CD8-positive, alpha-beta memory T cell (primary cell): Measurements from ENCODE around the gene UQCR11. TPM values are rescaled to one million over a fixed set of nuclear protein-coding genes. Genes with fewer than 3 reads are reported as not detected.

Experiments used
- CTCF ChIA-PET: fragments of 350-600 bp; sonication (Branson Sonifier 250); formaldehyde crosslinking; loops from one replicate; lab custom pipeline; 2021; ENCODE audit warnings: antibody characterized with exemption; lab: Charles Lee
- POLR2A ChIA-PET: fragments of 350-600 bp; sonication (Branson Sonifier 250); formaldehyde crosslinking; loops from one replicate; lab custom pipeline; 2021; ENCODE audit warnings: antibody characterized with exemption; lab: Charles Lee
- DNase-seq, 5 donors: peaks; one replicate each; pipeline versions ENCODE4 v3.0.0 to v3.0.0-alpha.2; 2020 to 2022; ENCODE audit warnings: mixed read lengths in 1 of 5
- H3K27ac ChIP-seq: one replicate; pipeline ENCODE4 v1.7.0; 2013; ENCODE audit warnings: low read depth, mild to moderate bottlenecking, low read length, moderate library complexity
- H3K27me3 ChIP-seq: 2 replicates; pipeline ENCODE4 v1.7.0; 2013; ENCODE audit warnings: low read length, mild to moderate bottlenecking; ENCODE audit not compliant: insufficient read depth, poor library complexity, severe bottlenecking
- H3K36me3 ChIP-seq: 2 replicates; pipeline ENCODE4 v1.7.0; 2013; ENCODE audit warnings: mild to moderate bottlenecking, low read length, moderate library complexity; ENCODE audit not compliant: insufficient read depth
- H3K4me1 ChIP-seq: 2 replicates; pipeline ENCODE4 v1.7.0; 2013; ENCODE audit warnings: mild to moderate bottlenecking, low read length, moderate library complexity; ENCODE audit not compliant: insufficient read depth
- H3K4me3 ChIP-seq: 2 replicates; pipeline ENCODE4 v1.7.0; 2013; ENCODE audit warnings: mild to moderate bottlenecking, low read length
- H3K9me3 ChIP-seq: 2 replicates; pipeline ENCODE4 v1.7.0; 2013; ENCODE audit warnings: mild to moderate bottlenecking, low read length
- H3K27ac Mint-ChIP-seq, 8 donors: one replicate each; pipeline ENCODE4 v1.8.0; 2020 to 2021; ENCODE audit warnings: mixed read lengths in 8 of 8, mild to moderate bottlenecking in 6 of 8, inconsistent platforms in 3 of 8, moderate library complexity in 3 of 8
- H3K27me3 Mint-ChIP-seq, 2 donors: one replicate each; pipeline ENCODE4 v1.8.0; 2020 to 2021; ENCODE audit warnings: mixed read lengths in 2 of 2, mild to moderate bottlenecking in 1 of 2, moderate library complexity in 1 of 2
- H3K36me3 Mint-ChIP-seq, 3 donors: one replicate each; pipeline ENCODE4 v1.8.0; 2020 to 2021; ENCODE audit warnings: mixed read lengths in 3 of 3, inconsistent platforms in 1 of 3, mild to moderate bottlenecking in 1 of 3
- H3K4me1 Mint-ChIP-seq, 3 donors: one replicate each; pipeline ENCODE4 v1.8.0; 2020 to 2021; ENCODE audit warnings: mixed read lengths in 3 of 3, inconsistent platforms in 1 of 3, mild to moderate bottlenecking in 1 of 3
- H3K4me3 Mint-ChIP-seq, 7 donors: one replicate each; pipeline ENCODE4 v1.8.0; 2020 to 2021; ENCODE audit warnings: mixed read lengths in 7 of 7, mild to moderate bottlenecking in 6 of 7, moderate library complexity in 4 of 7, inconsistent platforms in 2 of 7
- H3K9me3 Mint-ChIP-seq, 5 donors: one replicate each; pipeline ENCODE4 v1.8.0; 2020 to 2022; ENCODE audit warnings: mixed read lengths in 5 of 5, mild to moderate bottlenecking in 3 of 5, moderate library complexity in 2 of 5, inconsistent platforms in 1 of 5
- polyA plus RNA-seq: library from polyadenylated mRNA; unstranded; fragments of 300-500 nt; fragmentation: Illumina TruSeq; gene quantifications from one replicate; pipeline ENCODE4 v1.2.3, GENCODE V29; 2021
- total RNA-seq, 2 experiments: library from RNA; stranded (reverse); gene quantifications; one replicate each; pipeline ENCODE4 v1.2.3, GENCODE V29; 2021

The UQCR11 gene
- total and polyA plus RNA-seq, 3 experiments from 2014 or later = 239 to 613 (median 266) TPM

DNA sequence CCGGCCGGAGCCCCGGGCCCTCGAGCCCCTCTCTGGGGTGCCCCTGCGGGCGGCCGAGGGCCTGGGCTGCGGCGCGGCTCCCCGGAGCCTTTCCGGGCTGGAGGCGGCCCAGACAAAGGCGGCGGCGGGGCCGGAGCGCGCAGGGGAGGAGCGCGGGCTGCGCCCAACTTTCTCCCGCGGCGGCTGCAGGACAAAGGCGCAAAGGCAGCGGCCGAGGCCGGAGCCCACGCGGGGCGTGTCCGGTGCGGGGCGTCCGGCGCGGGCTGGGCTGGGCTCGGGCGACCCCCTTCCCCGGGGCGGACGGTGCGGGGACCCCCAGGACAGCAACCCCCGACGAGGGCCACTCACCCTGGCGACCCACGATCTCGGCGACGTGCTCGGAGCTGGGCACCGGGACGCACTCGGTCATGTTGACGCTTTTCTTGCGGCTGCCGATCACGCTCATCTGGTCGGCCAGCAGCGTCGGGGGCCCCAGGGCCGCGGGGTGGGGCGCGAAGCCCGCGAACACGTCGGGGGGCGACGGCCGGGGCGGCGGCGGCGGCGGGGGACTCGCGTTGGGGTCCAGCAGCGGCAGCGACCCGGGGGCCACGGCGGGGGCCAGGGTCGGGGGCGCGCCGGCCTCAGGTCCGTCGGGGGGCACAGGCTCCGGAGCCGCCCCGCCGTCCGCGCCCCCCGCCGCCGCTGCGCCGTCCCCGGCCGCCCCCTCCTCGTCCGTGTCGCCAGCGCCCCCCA, 38.0 kb downstream of the UQCR11 start:
- Mint-ChIP-seq H3K9me3 (no peaks in the 10 kb centered on the region), H3K27ac (no peak overlapping the region), H3K4me3 (peak overlapping the region in 4 of 7 donors; percentile 18 to 50 (median 34)), H3K4me1 (peaks cover 0 to 3% (median 2%) of the 10 kb centered on the region in 3 donors), H3K27me3 (peaks cover 0 to 3% of the 10 kb centered on the region in 2 donors), H3K36me3 (no peaks in the 10 kb centered on the region)
- Histone ChIP-seq H3K4me3 (no peak overlapping the region), H3K4me1 (peaks cover 4% of the 10 kb centered on the region), H3K27me3 (no peaks in the 10 kb centered on the region), H3K36me3 (no peaks in the 10 kb centered on the region), H3K27ac (no peak overlapping the region), H3K9me3 (no peaks in the 10 kb centered on the region)
- POLR2A ChIA-PET = interaction anchor here (1.2 kb wide), 1 partner anchor 26 kb away, joined by 6 read pairs; the partner anchor contains the start of gene MBD3
- no peak for DNase-seq
- CTCF ChIA-PET = no interaction called here

DNA sequence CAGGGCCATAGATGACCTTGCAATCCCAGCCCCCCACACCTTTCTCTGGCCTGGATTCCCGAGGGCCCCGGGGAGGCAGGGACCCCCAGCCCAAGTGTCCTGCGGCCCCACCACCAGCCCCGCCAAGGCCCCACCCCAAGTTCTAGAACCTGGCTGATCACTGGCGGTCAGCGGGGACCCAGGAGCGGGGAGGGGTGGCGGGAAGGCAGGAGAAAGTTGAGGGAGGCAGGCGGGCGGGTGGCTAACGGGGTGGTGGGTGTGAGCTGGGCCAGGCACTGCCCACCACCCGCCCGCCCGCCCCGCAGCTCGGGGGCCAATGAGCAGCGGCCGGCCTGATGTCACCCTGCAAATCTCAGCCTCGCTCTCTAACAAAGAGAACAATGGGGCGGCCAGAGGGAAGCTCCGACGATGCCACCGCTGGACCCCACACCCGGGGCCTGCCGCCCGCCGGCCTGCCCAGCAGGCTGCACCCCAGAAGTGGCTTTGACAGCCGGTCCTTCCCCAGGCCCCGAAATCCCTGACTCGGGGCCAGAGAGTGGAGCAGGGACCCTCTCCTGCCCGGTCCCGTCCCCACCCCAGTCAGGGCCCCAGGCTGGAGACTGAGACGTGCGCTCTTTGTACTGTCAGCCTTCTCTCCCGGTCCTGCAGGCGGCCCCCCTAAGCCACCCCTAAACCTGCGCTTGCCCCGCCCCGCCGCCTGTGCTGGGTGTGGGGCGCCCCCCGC, 38.7 kb downstream of the UQCR11 start:
- Histone ChIP-seq H3K36me3 (no peaks in the 10 kb centered on the region), H3K4me1 (peaks cover 4% of the 10 kb centered on the region), H3K4me3 (no peak overlapping the region), H3K27ac (no peak overlapping the region), H3K27me3 (no peaks in the 10 kb centered on the region), H3K9me3 (no peaks in the 10 kb centered on the region)
- ChIA-PET POLR2A (no interaction called here), CTCF (no interaction called here)
- H3K9me3 Mint-ChIP-seq = no peaks in the 10 kb centered on the region
- H3K4me3 Mint-ChIP-seq = peak overlapping the region in 1 of 7 donors; percentile 59
- H3K27ac Mint-ChIP-seq = no peak overlapping the region
- peaks cover 0 to 3% (median 2%) of the 10 kb centered on the region in 3 donors for H3K4me1 Mint-ChIP-seq
- H3K27me3 Mint-ChIP-seq = peaks cover 0 to 3% of the 10 kb centered on the region in 2 donors
- no peak for DNase-seq
- no peaks in the 10 kb centered on the region for H3K36me3 Mint-ChIP-seq

DNA sequence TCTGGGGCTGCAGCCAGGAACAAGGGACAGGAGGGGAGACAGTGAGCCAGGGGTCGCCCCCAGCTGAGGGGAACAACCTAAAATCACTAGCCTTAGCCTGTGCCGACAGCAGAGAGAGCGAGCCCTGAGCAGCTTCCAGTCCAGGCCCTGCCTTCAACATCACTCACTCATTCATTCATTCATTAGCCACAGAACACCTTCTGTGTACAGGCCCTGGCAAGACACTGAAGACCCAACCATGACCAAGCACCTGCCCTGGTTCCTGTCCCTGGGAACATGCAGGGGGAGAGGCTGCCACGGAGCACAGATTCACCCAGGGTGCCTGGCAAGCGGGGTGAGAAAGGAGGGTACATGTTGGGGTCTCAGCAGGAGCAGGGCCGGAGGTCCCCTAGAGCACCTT, 42.0 kb downstream of the UQCR11 start:
- POLR2A ChIA-PET = no interaction called here
- no peaks in the 10 kb centered on the region for H3K4me1 ChIP-seq
- H3K36me3 Mint-ChIP-seq = no peaks in the 10 kb centered on the region
- no peaks in the 10 kb centered on the region for H3K27me3 ChIP-seq
- DNase-seq = no peak
- peaks cover 0 to under 1% of the 10 kb centered on the region in 2 donors for H3K27me3 Mint-ChIP-seq
- H3K9me3 Mint-ChIP-seq = no peaks in the 10 kb centered on the region
- H3K9me3 ChIP-seq = no peaks in the 10 kb centered on the region
- H3K27ac Mint-ChIP-seq = no peak overlapping the region
- no peak overlapping the region for H3K4me3 ChIP-seq
- no peaks in the 10 kb centered on the region for H3K36me3 ChIP-seq
- peaks cover 0 to 1% (median 0%) of the 10 kb centered on the region in 3 donors for H3K4me1 Mint-ChIP-seq
- H3K27ac ChIP-seq = no peak overlapping the region
- H3K4me3 Mint-ChIP-seq = no peak overlapping the region
- CTCF ChIA-PET = interaction anchor here (2.7 kb wide), 1 partner anchor 17 kb away, joined by 8 read pairs; no protein-coding TSS in a partner anchor

- Mint-ChIP-seq H3K27ac (no peak overlapping the region), H3K4me1 (peaks cover 0 to 1% (median 0%) of the 10 kb centered on the region in 3 donors), H3K9me3 (no peaks in the 10 kb centered on the region), H3K36me3 (no peaks in the 10 kb centered on the region), H3K4me3 (no peak overlapping the region), H3K27me3 (peaks cover 0 to 2% of the 10 kb centered on the region in 2 donors)
- Histone ChIP-seq H3K27ac (no peak overlapping the region), H3K27me3 (no peaks in the 10 kb centered on the region), H3K9me3 (no peaks in the 10 kb centered on the region), H3K4me3 (no peak overlapping the region), H3K36me3 (no peaks in the 10 kb centered on the region), H3K4me1 (no peaks in the 10 kb centered on the region)
- no peak for DNase-seq
- ChIA-PET POLR2A (no interaction called here), CTCF (interaction anchor here (0.7 kb wide), 1 partner anchor 15 kb away, joined by 3 read pairs; no protein-coding TSS in a partner anchor)
These were observed 43.9 kb downstream of the UQCR11 start for GRCh38 chr19:1561236-1561842.

DNA sequence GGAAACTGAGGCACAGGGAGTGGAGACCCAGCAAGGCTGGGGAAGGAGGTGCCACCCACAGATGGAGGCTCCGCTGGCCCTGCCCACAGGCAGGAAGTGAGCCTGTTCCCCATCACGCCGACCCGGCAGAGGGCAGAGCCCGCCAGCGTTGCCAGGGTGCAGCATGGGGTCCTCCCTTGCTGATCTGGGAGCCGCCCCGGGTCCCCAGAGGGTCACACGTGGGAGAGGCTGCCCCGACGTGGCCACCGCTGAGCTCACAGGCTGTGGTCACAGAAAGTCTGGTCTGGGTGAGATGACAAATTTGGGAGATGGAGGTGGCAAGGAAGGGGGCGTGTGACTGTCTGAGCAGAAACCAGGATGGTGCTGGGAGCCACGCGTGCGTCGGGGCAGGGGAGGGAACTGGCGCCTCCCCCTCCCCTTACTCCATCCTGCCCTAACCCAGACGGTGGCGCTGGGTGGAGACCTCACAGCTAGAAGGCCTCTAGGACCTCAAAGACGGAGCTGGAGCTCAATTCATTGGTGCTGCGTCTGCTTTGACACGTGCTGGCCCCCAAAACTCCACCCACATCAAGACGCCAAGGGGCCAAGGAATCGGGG, 44.9 kb downstream of the UQCR11 start:
- Mint-ChIP-seq H3K27me3 (peaks cover 0 to 2% of the 10 kb centered on the region in 2 donors), H3K4me3 (no peak overlapping the region), H3K36me3 (no peaks in the 10 kb centered on the region), H3K4me1 (peaks cover 0 to 1% (median 0%) of the 10 kb centered on the region in 3 donors), H3K27ac (peak overlapping the region in 1 of 8 donors; percentile 38), H3K9me3 (no peaks in the 10 kb centered on the region)
- ChIA-PET CTCF (no interaction called here), POLR2A (interaction anchor here (0.6 kb wide), 1 partner anchor 51 kb away, joined by 5 read pairs; no protein-coding TSS in a partner anchor)
- DNase-seq = no peak
- Histone ChIP-seq H3K4me1 (no peaks in the 10 kb centered on the region), H3K4me3 (no peak overlapping the region), H3K27me3 (no peaks in the 10 kb centered on the region), H3K9me3 (no peaks in the 10 kb centered on the region), H3K27ac (no peak overlapping the region), H3K36me3 (no peaks in the 10 kb centered on the region)

GRCh38 chr19:1558552-1558951, 46.7 kb downstream of the UQCR11 start:
- no peak overlapping the region for H3K27ac ChIP-seq
- Mint-ChIP-seq H3K36me3 (no peaks in the 10 kb centered on the region), H3K4me1 (peaks cover 0 to 1% (median 0%) of the 10 kb centered on the region in 3 donors), H3K9me3 (no peaks in the 10 kb centered on the region), H3K27me3 (peaks cover 0 to 2% of the 10 kb centered on the region in 2 donors), H3K27ac (no peak overlapping the region), H3K4me3 (no peak overlapping the region)
- ChIA-PET POLR2A (no interaction called here), CTCF (interaction anchor here (0.7 to 1.2 kb wide), 2 partner anchors 13 to 35 kb away, joined by 3 read pairs; no protein-coding TSS in a partner anchor)
- no peaks in the 10 kb centered on the region for H3K9me3 ChIP-seq
- no peaks in the 10 kb centered on the region for H3K36me3 ChIP-seq
- no peak overlapping the region for H3K4me3 ChIP-seq
- no peaks in the 10 kb centered on the region for H3K27me3 ChIP-seq
- no peak for DNase-seq
- no peaks in the 10 kb centered on the region for H3K4me1 ChIP-seq

DNA sequence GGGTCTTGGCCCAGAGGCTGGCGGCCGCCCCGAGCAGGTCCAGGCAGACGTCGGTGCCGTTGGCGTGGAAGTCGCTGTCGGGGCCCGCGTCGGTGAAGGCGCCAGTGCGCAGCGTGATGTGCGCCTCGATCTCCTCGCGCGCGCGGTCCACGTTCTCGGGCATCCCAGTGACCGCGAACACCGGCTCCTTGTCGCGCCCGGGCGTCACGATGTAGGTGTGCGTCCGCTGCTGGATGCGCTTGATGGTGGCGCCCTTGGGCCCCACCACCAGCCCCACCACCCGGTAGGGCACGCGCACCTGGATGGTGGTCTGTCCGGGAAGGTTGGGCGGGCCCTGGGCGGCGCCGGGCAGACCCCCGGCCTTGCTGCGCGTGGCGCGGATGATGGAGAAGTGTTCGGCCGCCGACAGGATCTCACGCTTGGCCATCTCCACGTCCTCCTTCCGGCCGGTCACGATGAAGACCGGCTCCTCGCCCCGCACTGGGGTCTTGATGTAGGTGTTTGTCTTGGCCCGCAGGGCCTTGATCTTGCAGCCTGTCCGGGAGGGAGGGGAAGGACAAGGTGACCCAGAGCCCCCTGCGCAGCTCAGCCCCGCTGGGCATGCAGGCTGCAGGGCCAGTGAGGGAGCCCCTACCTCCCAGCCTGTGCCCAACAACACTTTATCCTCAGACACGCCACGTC, 48.7 kb downstream of the UQCR11 start:
- no peak overlapping the region for H3K27ac ChIP-seq
- H3K4me1 ChIP-seq = no peaks in the 10 kb centered on the region
- H3K4me3 ChIP-seq = no peak overlapping the region
- ChIA-PET POLR2A (no interaction called here), CTCF (no interaction called here)
- no peak for DNase-seq
- peaks cover 2 to 5% of the 10 kb centered on the region in 2 donors for H3K27me3 Mint-ChIP-seq
- no peaks in the 10 kb centered on the region for H3K27me3 ChIP-seq
- no peak overlapping the region for H3K4me3 Mint-ChIP-seq
- no peaks in the 10 kb centered on the region for H3K9me3 Mint-ChIP-seq
- H3K27ac Mint-ChIP-seq = no peak overlapping the region
- H3K4me1 Mint-ChIP-seq = peaks cover 0 to 1% (median 0%) of the 10 kb centered on the region in 3 donors
- no peaks in the 10 kb centered on the region for H3K9me3 ChIP-seq
- no peaks in the 10 kb centered on the region for H3K36me3 Mint-ChIP-seq
- H3K36me3 ChIP-seq = no peaks in the 10 kb centered on the region
